GM23248 (cell line): ENCODE measurements around the gene PSD4. TPM values are rescaled to one million over a fixed set of nuclear protein-coding genes. Genes with fewer than 3 reads are reported as not detected.
A peak's percentile ranks its signal among the peaks of the same experiment; 100 is the strongest.

ENCODE experiments used
- DNase-seq: peaks from one replicate; pipeline ENCODE4 v3.0.0-alpha.2; 2015
- H2AFZ ChIP-seq: fragments of 200-600 bp; sonication (generic); 2 replicates; pipeline ENCODE4 v1.6.1; 2016; ENCODE audit warnings: antibody characterized with exemption
- H3F3A ChIP-seq: fragments of 200-600 bp; sonication (generic); 2 replicates; pipeline ENCODE4 v1.6.1; 2016; ENCODE audit warnings: mild to moderate bottlenecking, antibody characterized with exemption, mixed run types; ENCODE audit not compliant: insufficient read depth
- H3K27ac ChIP-seq: fragments of 200-600 bp; sonication (generic); 2 replicates; pipeline ENCODE4 v1.5.1; 2016; ENCODE audit warnings: mild to moderate bottlenecking
- H3K27me3 ChIP-seq: fragments of 200-600 bp; sonication (generic); replicated peaks from 2 replicates; pipeline ENCODE4 v1.6.1; 2016; ENCODE audit warnings: mild to moderate bottlenecking; ENCODE audit not compliant: insufficient read depth
- H3K36me3 ChIP-seq: fragments of 200-600 bp; sonication (generic); 2 replicates; pipeline ENCODE4 v1.6.1; 2016; ENCODE audit warnings: low read depth, mild to moderate bottlenecking
- H3K4me1 ChIP-seq: fragments of 200-600 bp; sonication (generic); 2 replicates; pipeline ENCODE4 v1.6.1; 2016; ENCODE audit warnings: mild to moderate bottlenecking; ENCODE audit not compliant: insufficient read depth
- H3K4me2 ChIP-seq: fragments of 200-600 bp; sonication (generic); one replicate; pipeline ENCODE4 v1.6.1; 2016; ENCODE audit warnings: mild to moderate bottlenecking; ENCODE audit not compliant: unreplicated experiment
- H3K4me3 ChIP-seq: fragments of 200-600 bp; sonication (generic); 2 replicates; pipeline ENCODE4 v1.5.1; 2016; ENCODE audit warnings: mild to moderate bottlenecking
- H3K79me2 ChIP-seq: fragments of 200-600 bp; sonication (generic); 2 replicates; pipeline ENCODE4 v1.6.1; 2016; ENCODE audit warnings: mild to moderate bottlenecking; ENCODE audit not compliant: insufficient read depth
- H3K9ac ChIP-seq: fragments of 200-600 bp; sonication (generic); 2 replicates; pipeline ENCODE4 v1.6.1; 2016; ENCODE audit warnings: mild to moderate bottlenecking
- H3K9me2 ChIP-seq: fragments of 200-600 bp; sonication (generic); 2 replicates; pipeline ENCODE4 v1.6.1; 2016; ENCODE audit warnings: mixed run types, mild to moderate bottlenecking, moderate library complexity; ENCODE audit not compliant: insufficient read depth
- H3K9me3 ChIP-seq: fragments of 200-600 bp; sonication (generic); one replicate; pipeline ENCODE4 v1.6.1; 2017; ENCODE audit warnings: low read depth
- H4K20me1 ChIP-seq: fragments of 200-600 bp; sonication (generic); 2 replicates; pipeline ENCODE4 v1.6.0; 2016; ENCODE audit not compliant: insufficient read depth
- EZH2 ChIP-seq: fragments of 200-600 bp; sonication (generic); IDR thresholded peaks from 2 replicates; pipeline ENCODE4 v1.6.1; 2018; ENCODE audit warnings: antibody characterized with exemption, mild to moderate bottlenecking; ENCODE audit not compliant: insufficient read depth, poor library complexity, severe bottlenecking
- EZH2phosphoT487 ChIP-seq: fragments of 200-600 bp; sonication (generic); IDR thresholded peaks from 2 replicates; pipeline ENCODE4 v1.6.1; 2018; ENCODE audit warnings: antibody characterized with exemption, moderate library complexity, mild to moderate bottlenecking, low read depth; ENCODE audit not compliant: insufficient read depth
- WGBS, 2 experiments: methylation state at CpG; one replicate each; pipeline ENCODE4 v1.1.6; 2015 to 2017; ENCODE audit warnings: low lambda C conversion rate in 2 of 2, low coverage in 1 of 2; ENCODE audit errors: missing lambda C conversion rate in 2 of 2; 5-methylcytosine and 5-hydroxymethylcytosine counted together
- in situ Hi-C: fragments of 300-500 bp; cut with MboI; formaldehyde crosslinking; loops from 2 replicates; pipeline ENCODE4 v1.15.0; 2020
- polyA plus RNA-seq: library from polyadenylated mRNA; unstranded; fragments of >200 nt; fragmentation: Nextera tagmentation; extraction: Ambion mirVana; gene quantifications from 2 replicates; pipeline ENCODE4 v1.2.1, GENCODE V29; 2016
- total RNA-seq: library from RNA; depleted of rRNA; stranded (reverse); fragments of >200 nt; shearing (Covaris generic); gene quantifications from 2 replicates; pipeline ENCODE4 v1.2.3, GENCODE V29; 2014

The PSD4 gene
- total and polyA plus RNA-seq, 2 experiments from 2014 or later, result 1.1 to 6.1 TPM

- Histone ChIP-seq H3K9me2 (0 out of 2 replicates have a peak, but pooled peaks cover 3% of the 10 kb centered on the region), H4K20me1 (no peaks in the 10 kb centered on the region), H3K36me3 (no peaks in the 10 kb centered on the region), H3K4me1 (peaks cover 10% of the 10 kb centered on the region; the same call in 1 of the 2 replicates), H2AFZ (no peak overlapping the region), H3K4me2 (no peak overlapping the region), H3F3A (no peaks in the 10 kb centered on the region), H3K9ac (no peak overlapping the region), H3K4me3 (no peak overlapping the region), H3K27ac (no peak overlapping the region), H3K9me3 (no peaks in the 10 kb centered on the region), H3K27me3 (no peaks in the 10 kb centered on the region), H3K79me2 (no peaks in the 10 kb centered on the region)
- in situ Hi-C loops, result no loop called here
- WGBS, 2 experiments, result 88% methylated on average over 5 of the region's 5 CpGs
- TF ChIP-seq EZH2 (no peak), EZH2phosphoT487 (no peak)
- no peak for DNase-seq
Observed at GRCh38 chr2:113219525-113219888, 45.7 kb downstream of the PSD4 start.

- no peaks in the 10 kb centered on the region for H3K79me2 ChIP-seq
- no peaks in the 10 kb centered on the region for H3K27me3 ChIP-seq
- no peak overlapping the region for H3K27ac ChIP-seq
- no peak overlapping the region for H3K4me3 ChIP-seq
- no peak overlapping the region for H3K9ac ChIP-seq
- H3K36me3 ChIP-seq, result no peaks in the 10 kb centered on the region
- H3K9me2 ChIP-seq, result 0 out of 2 replicates have a peak, but pooled peaks cover 3% of the 10 kb centered on the region
- peaks cover 10% of the 10 kb centered on the region; the same call in 1 of the 2 replicates for H3K4me1 ChIP-seq
- no peak overlapping the region for H3K4me2 ChIP-seq
- TF ChIP-seq EZH2, result no peak
- TF ChIP-seq EZH2phosphoT487, result no peak
- peak; percentile 73 for DNase-seq
- H2AFZ ChIP-seq, result no peak overlapping the region
- 85 to 89% methylated on average over 6 of the region's 6 CpGs for WGBS, 2 experiments
- in situ Hi-C loops, result no loop called here
- H4K20me1 ChIP-seq, result no peaks in the 10 kb centered on the region
- H3F3A ChIP-seq, result no peaks in the 10 kb centered on the region
- no peaks in the 10 kb centered on the region for H3K9me3 ChIP-seq
Observed at GRCh38 chr2:113219889-113220641, 46.3 kb downstream of the PSD4 start.

- Histone ChIP-seq H3K4me2 (no peak overlapping the region), H2AFZ (no peak overlapping the region), H3K9ac (no peak overlapping the region), H3K79me2 (no peaks in the 10 kb centered on the region), H3K9me2 (0 out of 2 replicates have a peak, but pooled peaks cover 3% of the 10 kb centered on the region), H3K4me1 (peaks cover 10% of the 10 kb centered on the region; the same call in 1 of the 2 replicates), H3K9me3 (no peaks in the 10 kb centered on the region), H4K20me1 (no peaks in the 10 kb centered on the region), H3K27ac (no peak overlapping the region), H3K4me3 (no peak overlapping the region), H3K36me3 (no peaks in the 10 kb centered on the region), H3K27me3 (no peaks in the 10 kb centered on the region), H3F3A (no peaks in the 10 kb centered on the region)
- TF ChIP-seq EZH2 (no peak), EZH2phosphoT487 (no peak)
- in situ Hi-C loops, result no loop called here
- DNase-seq, result no peak
- 83 to 86% methylated on average over 6 of the region's 6 CpGs for WGBS, 2 experiments
Observed at GRCh38 chr2:113220970-113221708, 47.4 kb downstream of the PSD4 start.

DNA sequence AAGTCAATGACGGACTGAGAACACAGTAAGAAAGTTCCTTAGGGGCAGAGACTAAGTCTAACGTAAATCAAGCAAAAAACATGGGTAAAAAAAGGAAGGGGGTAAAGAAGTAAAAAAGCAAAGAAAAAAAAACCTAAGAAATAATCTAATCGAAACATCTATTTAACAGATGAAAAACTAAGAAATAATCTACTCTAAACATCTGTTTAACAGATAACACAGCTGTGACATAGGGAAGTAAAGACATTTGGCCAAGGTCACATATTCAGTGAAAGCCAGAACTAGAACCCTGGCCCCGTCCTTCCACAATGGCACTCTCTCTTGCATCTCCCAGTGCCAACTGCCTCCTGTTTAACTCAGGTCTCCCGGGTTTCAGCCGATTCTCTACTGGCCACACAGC lies 48.1 kb downstream of the PSD4 start:
- H3K4me3 ChIP-seq, result no peak overlapping the region
- 82 to 83% methylated on average over 6 of the region's 6 CpGs for WGBS, 2 experiments
- no peaks in the 10 kb centered on the region for H4K20me1 ChIP-seq
- H3K4me1 ChIP-seq, result peaks cover 10% of the 10 kb centered on the region; the same call in 1 of the 2 replicates
- no peak overlapping the region for H3K4me2 ChIP-seq
- no peak for TF ChIP-seq EZH2phosphoT487
- no peak for TF ChIP-seq EZH2
- no peak overlapping the region for H2AFZ ChIP-seq
- H3K27me3 ChIP-seq, result no peaks in the 10 kb centered on the region
- H3K36me3 ChIP-seq, result no peaks in the 10 kb centered on the region
- H3K9ac ChIP-seq, result no peak overlapping the region
- in situ Hi-C loops, result no loop called here
- DNase-seq, result no peak
- no peak overlapping the region for H3K27ac ChIP-seq
- no peaks in the 10 kb centered on the region for H3K79me2 ChIP-seq
- H3F3A ChIP-seq, result no peaks in the 10 kb centered on the region
- H3K9me3 ChIP-seq, result no peaks in the 10 kb centered on the region
- H3K9me2 ChIP-seq, result 0 out of 2 replicates have a peak, but pooled peaks cover 3% of the 10 kb centered on the region
